Fibroblast of mammary gland (primary cell): Measurements from ENCODE around the gene WFIKKN2.
A peak's percentile ranks its signal among the peaks of the same experiment; 100 is the strongest.

Experiments used
- DNase-seq: peaks from one replicate; pipeline ENCODE4 v3.0.0-alpha.2; 2010; ENCODE audit warnings: low read depth
- H3K4me3 ChIP-seq: 2 replicates; pipeline ENCODE4 v1.5.1; 2011; ENCODE audit warnings: low read depth, mild to moderate bottlenecking, low read length, moderate library complexity; ENCODE audit not compliant: control insufficient read depth
- CTCF ChIP-seq: conservative IDR thresholded peaks from 2 replicates; pipeline ENCODE4 v1.5.1; 2011; ENCODE audit warnings: low read depth, low read length, inconsistent platforms; ENCODE audit not compliant: control insufficient read depth, insufficient read depth

WFIKKN2 gene

GRCh38 chr17:50865868-50866260 lies 30.5 kb downstream of the WFIKKN2 start:
- peak overlapping the region; percentile 79 for H3K4me3 ChIP-seq
- DNase-seq = no peak
- no peak for TF ChIP-seq CTCF

GRCh38 chr17:50866261-50866949 lies 31.0 kb downstream of the WFIKKN2 start, which contains the start of gene TOB1:
Gene TOB1 (minus strand): TSS chr17:50866354. CDS start chr17:50864017, 2,337 bp downstream.
- H3K4me3 ChIP-seq = peak within 1 kb of the TSS; percentile 79
- DNase-seq = peak; percentile 93
- TF ChIP-seq CTCF = no peak

GRCh38 chr17:50866950-50867362 lies 31.6 kb downstream of the WFIKKN2 start:
- DNase-seq = no peak

GRCh38 chr17:50867363-50868139 lies 32.2 kb downstream of the WFIKKN2 start:
- TF ChIP-seq CTCF = no peak
- peak; percentile 94 for DNase-seq
- peak overlapping the region; percentile 75 for H3K4me3 ChIP-seq

More at GRCh38 chr17:50866950-50867362, 31.6 kb downstream of the WFIKKN2 start:
- H3K4me3 ChIP-seq = peak overlapping the region; percentile 75
- no peak for TF ChIP-seq CTCF

GRCh38 chr17:50868140-50868438 lies 32.7 kb downstream of the WFIKKN2 start:
- peak overlapping the region; percentile 75 for H3K4me3 ChIP-seq
- DNase-seq = no peak
- no peak for TF ChIP-seq CTCF

- DNase-seq = no peak
These were observed 33.2 kb downstream of the WFIKKN2 start for GRCh38 chr17:50868602-50869001.

More at GRCh38 chr17:50868602-50869001, 33.2 kb downstream of the WFIKKN2 start:
- TF ChIP-seq CTCF = no peak
- no peak overlapping the region for H3K4me3 ChIP-seq
